ENCODE measurements around the gene EGFL6. TPM values are rescaled to one million over a fixed set of nuclear protein-coding genes. Genes with fewer than 3 reads are reported as not detected.

Gene EGFL6
- total and polyA plus RNA-seq, 2 of the 4 experiments (the other 2 are of a cell fraction), result not detected

DNA sequence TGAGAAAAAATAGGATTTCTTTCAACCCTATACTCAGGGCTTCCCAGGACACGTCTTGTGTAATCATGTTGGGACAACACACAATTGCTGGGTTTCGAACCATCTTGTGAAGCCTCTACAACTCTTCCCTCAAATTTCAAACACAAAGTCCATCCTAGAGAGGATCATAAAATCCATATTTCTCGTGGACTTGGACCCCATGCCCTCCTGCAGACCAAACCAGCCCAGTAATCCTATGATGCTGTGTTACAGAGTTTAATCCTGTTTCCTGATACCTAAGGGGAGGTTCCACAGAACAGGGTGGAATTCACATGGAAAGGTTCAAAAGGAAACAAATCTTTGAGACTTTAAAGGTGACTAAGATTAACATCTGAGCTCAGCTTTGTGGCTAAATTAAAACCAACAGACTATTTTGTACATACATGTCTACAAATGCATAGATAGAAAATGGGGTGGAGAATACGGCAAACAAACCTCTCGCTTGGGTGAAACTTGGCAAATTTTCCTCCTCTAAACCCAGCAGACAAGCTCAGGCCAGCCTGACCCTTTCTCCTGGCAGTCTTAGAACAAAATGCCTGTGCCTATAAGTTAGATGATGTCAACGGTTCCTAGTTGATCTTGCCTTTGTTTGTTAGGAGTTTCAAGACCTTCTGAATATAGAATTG, 38.1 kb downstream of the EGFL6 start:
- POLR2A ChIA-PET (ENCODE audit: unreplicated experiment), result no interaction called here
- no peaks in the 10 kb centered on the region for H3K36me3 ChIP-seq (ENCODE audit: control insufficient read depth, insufficient read depth, low read length)
- H4K8ac ChIP-seq (ENCODE audit: low read depth in 2 of 2, low read length in 2 of 2), result no peak overlapping the region
- H4K5ac ChIP-seq (ENCODE audit: low read depth, low read length), result no peak overlapping the region
- no peaks in the 10 kb centered on the region for H3K9me1 ChIP-seq (ENCODE audit: insufficient read depth, low read length)
- BruUV-seq (replicated peaks), result no TSS peak
- H2BK120ac ChIP-seq (ENCODE audit: low read depth, low read length), result no peak overlapping the region
- H2BK20ac ChIP-seq (ENCODE audit: low read depth, low read length), result no peak overlapping the region
- no peaks in the 10 kb centered on the region for H3K79me1 ChIP-seq (ENCODE audit: low read depth in 1 of 2, low read length in 2 of 2)
- no peak overlapping the region for H3K18ac ChIP-seq (ENCODE audit: low read depth, low read length)
- H2BK15ac ChIP-seq (ENCODE audit: low read depth, low read length), result no peak overlapping the region
- no peak overlapping the region for H3K4ac ChIP-seq (ENCODE audit: low read depth, low read length)
- H2AFZ ChIP-seq (replicated peaks; ENCODE audit: low read length, poor library complexity), result no peak overlapping the region
- no peak overlapping the region for H2BK5ac ChIP-seq (ENCODE audit: low read depth, low read length, poor library complexity, severe bottlenecking)
- H4K20me1 ChIP-seq (ENCODE audit: insufficient read depth, low read length), result no peaks in the 10 kb centered on the region
- peaks cover 17% of the 10 kb centered on the region for H3K27me3 ChIP-seq (ENCODE audit: control insufficient read depth, insufficient read depth, low read length)
- in situ Hi-C loops (cut with MboI; ENCODE audit: low sequenced_read_pairs), result no loop called here
- no peak overlapping the region for H3K4me3 ChIP-seq (ENCODE audit: insufficient read depth, low read depth, low read length)
- intact Hi-C loops (cut with micrococcal nuclease), result no loop called here
- no peak overlapping the region for H2AK5ac ChIP-seq (ENCODE audit: low read depth, low read length)
- H3K4me2 ChIP-seq (ENCODE audit: low read depth, low read length), result no peak overlapping the region
- no peak overlapping the region for H3K9ac ChIP-seq (ENCODE audit: low read depth, low read length)
- CTCF ChIA-PET, result no interaction called here
- TF ChIP-seq CEBPB (IDR thresholded peaks at IDR 0.05; ENCODE audit: low read depth, low read length), result no peak
- TF ChIP-seq RAD21 (IDR thresholded peaks at IDR 0.05; ENCODE audit: low read length), result no peak
- TF ChIP-seq FOS (IDR thresholded peaks at IDR 0.05; ENCODE audit: low read depth, low read length), result no peak
- no peak for TF ChIP-seq POLR2A (IDR thresholded peaks at IDR 0.05; ENCODE audit: low read depth, low read length)
- TF ChIP-seq RFX5 (IDR thresholded peaks at IDR 0.05; ENCODE audit: low read depth, low read length), result no peak
- no peak for TF ChIP-seq NFE2L2 (IDR thresholded peaks at IDR 0.05; ENCODE audit: low read depth, low read length)
- TF ChIP-seq RCOR1 (IDR thresholded peaks at IDR 0.05; ENCODE audit: insufficient replicate concordance, low read length), result no peak
- TF ChIP-seq, protein P1, sequence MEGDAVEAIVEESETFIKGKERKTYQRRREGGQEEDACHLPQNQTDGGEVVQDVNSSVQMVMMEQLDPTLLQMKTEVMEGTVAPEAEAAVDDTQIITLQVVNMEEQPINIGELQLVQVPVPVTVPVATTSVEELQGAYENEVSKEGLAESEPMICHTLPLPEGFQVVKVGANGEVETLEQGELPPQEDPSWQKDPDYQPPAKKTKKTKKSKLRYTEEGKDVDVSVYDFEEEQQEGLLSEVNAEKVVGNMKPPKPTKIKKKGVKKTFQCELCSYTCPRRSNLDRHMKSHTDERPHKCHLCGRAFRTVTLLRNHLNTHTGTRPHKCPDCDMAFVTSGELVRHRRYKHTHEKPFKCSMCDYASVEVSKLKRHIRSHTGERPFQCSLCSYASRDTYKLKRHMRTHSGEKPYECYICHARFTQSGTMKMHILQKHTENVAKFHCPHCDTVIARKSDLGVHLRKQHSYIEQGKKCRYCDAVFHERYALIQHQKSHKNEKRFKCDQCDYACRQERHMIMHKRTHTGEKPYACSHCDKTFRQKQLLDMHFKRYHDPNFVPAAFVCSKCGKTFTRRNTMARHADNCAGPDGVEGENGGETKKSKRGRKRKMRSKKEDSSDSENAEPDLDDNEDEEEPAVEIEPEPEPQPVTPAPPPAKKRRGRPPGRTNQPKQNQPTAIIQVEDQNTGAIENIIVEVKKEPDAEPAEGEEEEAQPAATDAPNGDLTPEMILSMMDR (conservative IDR thresholded peaks at IDR 0.05; ENCODE audit: low read depth, low read length), result no peak
- no peak for TF ChIP-seq MAFK (IDR thresholded peaks at IDR 0.05; ENCODE audit: low read depth, low read length)
- TF ChIP-seq MAZ (IDR thresholded peaks at IDR 0.05; ENCODE audit: borderline replicate concordance, low read depth, low read length), result no peak
- TF ChIP-seq BHLHE40 (IDR thresholded peaks at IDR 0.05; ENCODE audit: low read depth, low read length), result no peak
- TF ChIP-seq, protein P2, sequence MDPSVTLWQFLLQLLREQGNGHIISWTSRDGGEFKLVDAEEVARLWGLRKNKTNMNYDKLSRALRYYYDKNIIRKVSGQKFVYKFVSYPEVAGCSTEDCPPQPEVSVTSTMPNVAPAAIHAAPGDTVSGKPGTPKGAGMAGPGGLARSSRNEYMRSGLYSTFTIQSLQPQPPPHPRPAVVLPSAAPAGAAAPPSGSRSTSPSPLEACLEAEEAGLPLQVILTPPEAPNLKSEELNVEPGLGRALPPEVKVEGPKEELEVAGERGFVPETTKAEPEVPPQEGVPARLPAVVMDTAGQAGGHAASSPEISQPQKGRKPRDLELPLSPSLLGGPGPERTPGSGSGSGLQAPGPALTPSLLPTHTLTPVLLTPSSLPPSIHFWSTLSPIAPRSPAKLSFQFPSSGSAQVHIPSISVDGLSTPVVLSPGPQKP (IDR thresholded peaks at IDR 0.05; ENCODE audit: borderline replicate concordance, low read depth, low read length), result no peak
- TF ChIP-seq, protein P3, sequence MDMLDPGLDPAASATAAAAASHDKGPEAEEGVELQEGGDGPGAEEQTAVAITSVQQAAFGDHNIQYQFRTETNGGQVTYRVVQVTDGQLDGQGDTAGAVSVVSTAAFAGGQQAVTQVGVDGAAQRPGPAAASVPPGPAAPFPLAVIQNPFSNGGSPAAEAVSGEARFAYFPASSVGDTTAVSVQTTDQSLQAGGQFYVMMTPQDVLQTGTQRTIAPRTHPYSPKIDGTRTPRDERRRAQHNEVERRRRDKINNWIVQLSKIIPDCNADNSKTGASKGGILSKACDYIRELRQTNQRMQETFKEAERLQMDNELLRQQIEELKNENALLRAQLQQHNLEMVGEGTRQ (IDR thresholded peaks at IDR 0.05; ENCODE audit: low read depth, low read length), result no peak
- H3K4me1 ChIP-seq (ENCODE audit: control insufficient read depth, insufficient read depth, low read length), result no peaks in the 10 kb centered on the region
- 39% methylated on average over 2 of the region's 6 CpGs; no CpG with 5 or more reads in 1 of the 2 experiments for whole genome bisulfite sequencing, 2 experiments (ENCODE audit: extremely low coverage in 2 of 2, insufficient read length in 1 of 2)
- no peak overlapping the region for H3K14ac ChIP-seq (replicated peaks; ENCODE audit: low read depth, low read length)
- no peak overlapping the region for H3K23ac ChIP-seq (ENCODE audit: low read depth, low read length)
- no peaks in the 10 kb centered on the region for H3K9me3 ChIP-seq (ENCODE audit: control insufficient read depth, insufficient read depth, low read length)
- dilution Hi-C loops (cut with HindIII; ENCODE audit: low sequenced_read_pairs, unreplicated experiment), result no loop called here
- no peak overlapping the region for H2AK9ac ChIP-seq (replicated peaks; ENCODE audit: low read depth, low read length, poor library complexity)
- no peak overlapping the region for H3K56ac ChIP-seq (ENCODE audit: extremely low read depth, insufficient read depth, low read length)
- no peak overlapping the region for H4K91ac ChIP-seq (ENCODE audit: insufficient read depth, low read depth, low read length)
- ATAC-seq (ENCODE audit: low read depth) (no peak), DNase-seq (no peak)
- H3K27ac ChIP-seq (ENCODE audit: insufficient read depth, low read length), result no peak overlapping the region

All from IMR-90 (cell line).